A549 (cell line): Measurements from ENCODE around the gene PLAC1.

Source experiments
- RCOR1 ChIP-seq: fragments of 150-350 bp; IDR thresholded peaks from 2 replicates; pipeline ENCODE4 v1.6.1; 2014; ENCODE audit warnings: antibody characterized with exemption, low read length, low read depth
- RFX5 ChIP-seq: fragments of 450-650 bp; IDR thresholded peaks from 2 replicates; pipeline ENCODE4 v1.7.1; 2014; ENCODE audit warnings: antibody characterized with exemption, mild to moderate bottlenecking, moderate library complexity
- TF ChIP-seq, protein P1 (sequence below): fragments of >200 bp; sonication (Bioruptor Twin); formaldehyde crosslinking; IDR thresholded peaks from 3 replicates; pipeline ENCODE4 v1.5.1; 2016

DNA sequence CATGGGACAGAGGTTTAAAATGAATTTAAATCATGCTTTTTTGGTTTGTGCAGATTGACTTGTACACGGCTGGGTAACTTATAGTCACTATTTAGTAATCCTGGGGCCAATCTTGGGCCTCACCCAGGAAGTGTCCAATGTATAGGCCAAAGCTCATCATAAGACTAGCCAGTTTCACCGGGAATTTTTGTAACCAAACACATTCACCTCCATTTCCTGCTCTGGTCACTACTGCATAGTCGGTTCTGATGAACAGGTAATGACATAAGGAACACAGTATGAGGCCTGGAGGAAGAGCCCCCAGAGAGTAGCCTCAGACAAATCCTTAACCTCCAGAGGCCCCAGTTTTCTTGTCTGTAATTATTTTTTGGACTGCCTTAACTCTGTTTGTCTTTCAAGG lies 116.4 kb downstream of the PLAC1 start:
- TF ChIP-seq, protein P1, sequence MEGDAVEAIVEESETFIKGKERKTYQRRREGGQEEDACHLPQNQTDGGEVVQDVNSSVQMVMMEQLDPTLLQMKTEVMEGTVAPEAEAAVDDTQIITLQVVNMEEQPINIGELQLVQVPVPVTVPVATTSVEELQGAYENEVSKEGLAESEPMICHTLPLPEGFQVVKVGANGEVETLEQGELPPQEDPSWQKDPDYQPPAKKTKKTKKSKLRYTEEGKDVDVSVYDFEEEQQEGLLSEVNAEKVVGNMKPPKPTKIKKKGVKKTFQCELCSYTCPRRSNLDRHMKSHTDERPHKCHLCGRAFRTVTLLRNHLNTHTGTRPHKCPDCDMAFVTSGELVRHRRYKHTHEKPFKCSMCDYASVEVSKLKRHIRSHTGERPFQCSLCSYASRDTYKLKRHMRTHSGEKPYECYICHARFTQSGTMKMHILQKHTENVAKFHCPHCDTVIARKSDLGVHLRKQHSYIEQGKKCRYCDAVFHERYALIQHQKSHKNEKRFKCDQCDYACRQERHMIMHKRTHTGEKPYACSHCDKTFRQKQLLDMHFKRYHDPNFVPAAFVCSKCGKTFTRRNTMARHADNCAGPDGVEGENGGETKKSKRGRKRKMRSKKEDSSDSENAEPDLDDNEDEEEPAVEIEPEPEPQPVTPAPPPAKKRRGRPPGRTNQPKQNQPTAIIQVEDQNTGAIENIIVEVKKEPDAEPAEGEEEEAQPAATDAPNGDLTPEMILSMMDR, result no peak
- TF ChIP-seq RFX5 (no peak), RCOR1 (no peak)
